Stimulated activated CD4-positive, alpha-beta T cell treated with anti-CD3 and anti-CD28 coated beads, Interleukin-2, amount 100 ng/mL, for 48 hours (primary cell): Measurements from ENCODE around the gene E2F8.

ENCODE experiments used
- DNase-seq, 2 donors: peaks; one replicate each; pipeline ENCODE4 v3.0.0-alpha.2; 2020

The E2F8 gene

DNA sequence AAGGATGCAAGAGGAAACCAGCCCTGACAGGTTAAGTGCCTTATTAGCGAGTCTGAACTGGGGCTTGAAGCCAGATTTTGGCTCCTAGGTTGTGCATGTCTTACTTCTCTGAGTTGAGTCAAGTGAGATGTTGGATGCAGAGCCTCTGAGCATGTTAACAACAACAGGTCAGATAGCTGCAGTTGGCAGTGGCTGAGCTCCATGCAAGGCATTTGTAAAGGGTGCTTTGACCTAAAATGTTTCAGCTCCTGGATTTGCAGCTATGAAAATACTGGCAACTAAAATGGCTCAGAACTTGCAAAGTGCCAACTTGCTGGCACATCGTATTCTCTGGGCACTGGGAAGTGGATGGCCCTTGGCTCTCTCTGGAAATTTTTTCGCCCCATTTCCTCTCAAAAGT lies 22.5 kb downstream of the E2F8 start:
- no peak for DNase-seq

DNA sequence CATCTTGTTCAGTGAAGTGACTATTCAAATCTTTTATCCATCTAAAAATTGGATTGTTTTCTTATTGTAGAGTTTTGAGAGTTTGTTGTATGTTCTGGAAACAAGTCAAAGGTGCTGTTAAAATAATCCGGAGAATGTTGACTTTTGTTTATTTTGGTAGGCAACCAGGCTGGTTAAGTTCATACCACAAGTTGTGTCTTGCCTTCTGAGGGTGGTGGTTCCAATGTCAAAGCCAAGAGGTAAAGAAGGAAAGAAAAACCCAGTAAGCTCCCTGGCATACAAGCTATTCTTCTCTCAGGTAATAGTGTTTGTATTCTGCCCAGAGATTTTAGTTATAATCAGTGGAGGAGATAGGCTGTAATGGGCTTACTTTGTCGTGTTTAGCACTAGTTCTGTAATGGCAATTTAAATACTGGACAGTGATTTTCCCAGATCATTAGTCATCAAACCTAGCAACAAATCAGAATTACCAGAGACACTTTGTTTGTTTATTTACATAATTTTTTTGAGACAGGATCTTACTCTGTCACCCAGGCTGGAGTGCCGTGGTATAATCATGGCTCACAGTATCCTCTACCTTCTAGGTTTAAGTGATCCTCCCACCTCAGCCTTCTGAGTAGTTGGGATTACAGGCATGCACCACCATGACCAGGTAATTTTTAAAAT lies 23.9 kb downstream of the E2F8 start:
- no peak for DNase-seq

- no peak for DNase-seq
Observed at GRCh38 chr11:19216021-19216420, 24.7 kb downstream of the E2F8 start.

- DNase-seq: no peak
Observed at GRCh38 chr11:19209617-19210370, 31.0 kb downstream of the E2F8 start.

GRCh38 chr11:19208959-19209546 lies 31.7 kb downstream of the E2F8 start:
- DNase-seq: no peak

DNA sequence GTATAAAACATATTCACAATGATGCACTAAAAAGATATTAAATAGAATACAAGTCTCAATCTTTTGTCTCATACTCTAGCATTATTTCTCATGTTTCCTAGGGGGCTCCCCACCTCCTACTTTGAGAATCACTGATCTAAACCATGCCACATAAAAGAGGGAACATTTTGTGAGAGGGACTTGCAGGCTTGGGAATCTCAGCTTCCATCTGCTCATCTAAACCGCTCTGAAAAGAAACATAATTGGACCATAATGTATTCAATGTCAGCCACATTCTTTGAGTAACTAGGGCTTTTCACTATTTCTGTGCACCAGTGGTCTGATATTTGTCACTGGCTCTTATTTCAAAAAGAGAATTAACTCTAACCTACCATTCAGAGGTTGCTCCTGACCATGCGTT lies 32.6 kb downstream of the E2F8 start:
- no peak for DNase-seq

DNA sequence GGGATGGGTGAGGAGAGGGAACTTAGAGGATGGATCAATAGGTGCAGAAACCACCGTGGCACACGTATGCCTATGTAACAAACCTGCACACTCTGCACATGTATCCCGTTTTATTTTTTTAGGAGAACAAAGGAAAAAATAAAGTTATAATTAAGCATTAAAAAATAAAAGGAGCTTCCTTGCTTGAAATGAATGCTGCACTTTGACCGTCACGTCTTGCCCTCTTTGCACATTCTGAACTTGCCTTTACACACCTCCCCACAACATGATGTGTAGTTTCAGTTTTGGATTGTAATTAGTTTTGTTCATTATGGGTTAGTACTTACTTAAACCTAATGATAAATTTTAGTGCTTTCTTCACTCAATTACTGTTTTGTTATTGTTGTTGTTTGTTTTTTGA lies 35.9 kb downstream of the E2F8 start:
- DNase-seq: no peak

DNA sequence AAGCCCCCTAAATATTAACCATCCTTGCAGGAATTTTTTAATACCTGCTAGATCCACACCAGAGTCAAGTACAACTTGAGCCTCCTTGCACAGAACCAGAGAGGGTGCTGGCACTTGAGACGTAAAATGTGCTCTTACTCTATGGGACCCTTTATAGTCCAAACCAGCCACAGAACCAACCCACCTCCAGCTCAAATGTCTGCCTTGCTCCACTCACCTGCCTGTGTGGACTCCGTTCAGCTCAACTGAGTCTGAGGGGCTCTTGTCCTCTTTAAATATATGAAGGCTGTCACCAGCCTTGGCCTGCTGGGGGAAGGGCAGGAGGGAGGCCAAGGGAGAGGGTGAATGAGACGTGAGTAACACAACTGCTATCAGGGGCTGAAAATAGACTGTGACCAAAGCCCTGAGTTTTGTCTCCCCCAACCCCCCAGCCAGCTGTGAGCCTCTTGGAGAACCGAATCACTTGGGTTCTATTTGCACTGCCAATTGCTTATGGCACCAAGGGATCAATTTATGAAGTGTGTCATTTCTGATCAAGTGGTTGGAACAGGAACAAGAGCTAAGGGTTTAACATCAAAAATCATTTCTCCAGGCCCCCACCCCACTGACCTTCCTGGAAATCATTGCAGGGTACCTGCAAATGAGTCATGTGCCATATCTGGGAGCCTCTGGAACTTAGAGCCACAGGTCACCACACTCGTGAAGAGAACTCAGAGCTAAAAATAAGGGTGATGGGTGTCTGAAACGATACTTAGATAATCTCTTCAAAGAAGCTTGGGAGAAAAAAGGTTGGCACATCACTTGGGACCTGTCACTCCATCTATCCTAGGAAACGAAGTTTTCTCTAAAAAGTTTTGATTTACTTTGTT lies 38.8 kb downstream of the E2F8 start, which contains the start of gene CSRP3:
Gene CSRP3, minus strand, starts transcription at position 247 of the 869 bp plus-strand sequence. CDS start 9,535 bp downstream, outside the sequence.
- no peak for DNase-seq

DNA sequence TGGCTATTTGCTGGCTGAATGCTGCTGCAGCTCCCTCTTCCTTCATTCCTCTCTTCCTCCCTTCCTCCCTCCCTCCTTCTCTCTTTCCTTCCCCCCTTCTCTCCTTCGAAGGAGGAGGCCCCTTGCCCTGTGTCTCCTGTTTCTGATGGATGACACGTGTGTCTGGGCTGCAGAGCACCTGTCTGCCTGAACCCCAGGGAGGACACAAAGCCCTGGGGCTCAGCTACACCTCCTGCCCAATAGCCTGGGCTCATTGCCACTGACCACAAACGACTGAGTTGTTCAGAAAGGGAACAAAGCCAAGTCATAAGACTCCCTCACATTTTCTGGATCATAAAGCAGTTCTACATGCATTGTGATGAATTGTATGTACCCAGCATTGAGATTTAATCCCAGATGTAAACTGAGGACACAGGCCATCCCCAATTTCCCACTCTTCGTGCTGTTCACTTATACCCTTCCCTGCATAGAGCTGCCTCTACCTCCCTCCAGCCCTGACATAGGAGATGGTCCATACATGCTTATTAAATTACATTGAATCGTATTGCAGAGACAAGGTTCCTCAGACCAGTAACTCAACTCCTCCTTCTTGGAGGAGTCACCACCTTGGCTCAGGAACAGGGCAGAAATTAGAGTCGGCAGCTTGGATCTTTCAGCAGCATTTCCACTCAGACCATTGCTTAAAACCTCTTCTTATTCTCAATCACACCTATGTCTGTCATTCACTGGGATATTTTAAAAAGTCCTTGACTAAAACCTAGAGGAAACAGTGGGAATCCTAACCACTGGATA lies 40.1 kb downstream of the E2F8 start:
- no peak for DNase-seq

- no peak for DNase-seq
Observed at GRCh38 chr11:19199771-19200170, 41.0 kb downstream of the E2F8 start.

GRCh38 chr11:19199048-19199447 lies 41.7 kb downstream of the E2F8 start:
- no peak for DNase-seq

DNA sequence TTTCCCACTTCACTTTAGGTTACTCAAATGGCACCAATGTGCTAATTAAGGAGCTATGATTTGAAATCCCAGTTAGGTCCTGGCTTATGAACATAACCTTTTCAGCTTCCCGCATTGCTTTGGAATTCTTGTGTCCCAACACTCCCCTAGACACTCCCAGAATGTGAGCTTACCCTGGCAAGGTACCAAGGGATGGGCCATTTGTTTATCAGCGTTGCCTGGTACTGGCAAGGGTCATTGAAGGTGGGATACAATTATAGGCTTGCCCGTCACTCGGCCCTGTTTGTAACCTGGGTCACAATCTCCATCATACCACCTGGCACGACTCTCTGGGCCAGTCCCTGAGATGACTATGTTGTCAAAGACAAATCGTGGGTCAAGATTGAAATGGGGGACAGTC lies 44.3 kb downstream of the E2F8 start:
- DNase-seq: no peak

GRCh38 chr11:19194620-19195308 lies 46.0 kb downstream of the E2F8 start:
- DNase-seq: no peak

DNA sequence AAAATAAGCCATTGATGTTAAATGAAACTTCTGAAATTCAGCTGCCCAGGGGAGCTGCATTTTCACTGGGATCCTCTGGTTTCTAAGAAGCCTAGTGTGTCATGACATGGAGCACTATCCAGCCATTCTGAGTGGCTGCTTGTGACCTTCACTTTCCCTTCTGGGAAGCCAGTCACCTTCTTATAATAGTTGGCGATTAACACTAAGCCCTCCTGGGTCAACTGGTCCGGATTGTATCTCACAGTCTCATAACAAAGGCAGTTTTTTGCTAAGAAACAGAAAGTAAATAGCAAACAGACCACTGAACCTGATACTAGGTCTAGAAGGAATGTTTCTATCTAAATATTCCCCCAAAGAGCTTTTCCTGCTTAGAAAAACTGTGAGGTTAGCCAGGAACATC lies 46.8 kb downstream of the E2F8 start:
- no peak for DNase-seq

GRCh38 chr11:19191530-19192169 lies 49.1 kb downstream of the E2F8 start:
- no peak for DNase-seq

GRCh38 chr11:19187833-19188258 lies 52.9 kb downstream of the E2F8 start:
- no peak for DNase-seq

DNA sequence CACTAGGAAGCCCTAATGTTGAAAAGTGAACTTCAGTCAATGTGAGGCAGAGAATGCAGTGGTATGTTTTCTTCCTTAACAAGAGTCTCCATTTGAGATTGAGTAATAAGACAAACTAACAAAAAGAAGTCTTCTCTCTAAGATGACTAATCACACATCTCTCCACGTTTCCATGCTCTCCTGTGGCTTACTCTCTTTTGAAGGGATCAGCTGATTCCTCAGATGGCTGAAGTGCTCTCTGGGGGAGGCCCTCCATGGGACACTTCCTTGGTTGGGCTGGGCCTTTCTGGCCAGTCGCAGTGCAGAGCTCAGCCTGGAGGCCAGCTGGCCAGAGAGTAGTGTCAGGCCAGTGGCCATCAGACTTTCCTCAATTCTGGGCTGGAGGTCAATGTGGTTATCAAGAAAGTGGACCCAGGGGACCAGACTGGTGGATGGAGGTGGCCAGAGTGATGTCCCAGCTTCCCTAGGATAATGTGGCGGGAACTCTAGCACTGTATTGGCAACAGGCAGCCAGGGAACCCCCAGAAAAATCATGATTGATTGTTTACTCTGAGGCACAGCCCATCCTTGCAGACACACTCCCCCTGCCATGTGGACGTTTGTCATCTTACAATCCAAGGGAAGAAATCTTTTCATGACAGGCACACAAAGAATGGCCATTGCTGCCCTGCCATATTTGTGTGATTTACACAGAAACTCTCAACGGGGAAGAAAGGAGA lies 53.5 kb downstream of the E2F8 start:
- DNase-seq: no peak

GRCh38 chr11:19185516-19186052 lies 55.2 kb downstream of the E2F8 start:
- no peak for DNase-seq

DNA sequence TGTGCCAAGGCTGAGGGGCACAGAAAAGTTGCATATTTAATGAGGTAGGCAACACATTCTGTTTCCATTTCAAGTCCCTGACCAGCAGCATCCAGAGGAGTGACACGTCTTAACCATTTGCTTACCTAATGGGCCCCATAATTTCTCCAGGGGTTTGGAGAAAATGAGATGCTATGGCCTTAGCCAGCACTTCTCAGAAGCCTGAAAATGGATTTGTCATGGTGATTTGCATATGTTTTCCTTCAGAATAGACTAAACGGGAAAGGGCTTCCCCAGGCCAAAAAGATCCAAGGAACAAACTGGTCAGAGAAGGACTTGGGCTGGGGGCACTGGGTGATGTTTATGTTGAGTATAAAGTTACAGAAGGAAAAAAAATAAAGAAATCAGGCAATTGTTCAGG lies 55.7 kb downstream of the E2F8 start:
- DNase-seq: no peak

DNA sequence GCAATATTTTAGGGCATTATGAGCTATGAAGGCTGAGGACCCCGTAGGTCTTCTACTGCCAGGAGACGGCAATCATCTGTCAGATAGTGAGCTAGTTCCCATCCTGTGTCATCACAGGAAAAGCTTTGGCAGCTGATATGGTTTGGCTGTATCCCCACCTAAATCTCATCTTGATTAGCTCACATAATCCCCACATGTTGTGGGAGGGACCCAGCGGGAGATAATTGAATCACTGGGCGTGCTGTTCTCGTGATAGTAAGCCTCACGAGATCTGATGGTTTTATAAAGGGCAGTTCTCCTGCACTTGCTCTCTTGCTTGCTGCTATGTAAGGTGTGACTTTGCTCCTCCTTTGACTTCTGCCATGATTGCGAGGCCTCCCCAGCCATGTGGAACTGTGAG lies 57.1 kb downstream of the E2F8 start:
- DNase-seq: no peak
